Keratinocyte (primary cell): ENCODE data around the gene XK. TPM values are rescaled to one million over a fixed set of nuclear protein-coding genes. Genes with fewer than 3 reads are reported as not detected.

Experiments used
- DNase-seq: peaks from one replicate; pipeline ENCODE4 v3.0.0-alpha.2; 2011; ENCODE audit warnings: low read depth, missing footprints, low spot score
- FAIRE-seq: peaks from 2 replicates; lab custom pipeline; 2011; peaks lifted over from hg19 to GRCh38; lab: Jason Lieb, UNC
- H2AFZ ChIP-seq: 2 replicates; pipeline ENCODE4 v1.6.0; 2012; ENCODE audit warnings: low read length, control low read depth, inconsistent platforms; ENCODE audit not compliant: control insufficient read depth
- H3K27ac ChIP-seq: 2 replicates; pipeline ENCODE4 v1.5.1; 2011; ENCODE audit warnings: low read length; ENCODE audit not compliant: control insufficient read depth, insufficient read depth
- H3K27me3 ChIP-seq: 3 replicates; pipeline ENCODE4 v1.6.0; 2011; ENCODE audit warnings: low read length; ENCODE audit not compliant: control insufficient read depth, insufficient read depth; ENCODE audit errors: extremely low read depth
- H3K36me3 ChIP-seq, 2 experiments: 2 replicates in 1 of 2; 3 replicates in 1 of 2; pipeline ENCODE4 v1.5.1; 2011; ENCODE audit warnings: low read length in 2 of 2, mild to moderate bottlenecking in 1 of 2; ENCODE audit not compliant: control insufficient read depth in 2 of 2, insufficient read depth in 2 of 2; ENCODE audit errors: extremely low read depth in 1 of 2
- H3K4me1 ChIP-seq: 3 replicates; pipeline ENCODE4 v1.5.1; 2011; ENCODE audit warnings: low read length; ENCODE audit not compliant: control insufficient read depth, insufficient read depth; ENCODE audit errors: extremely low read depth
- H3K4me2 ChIP-seq: 3 replicates; pipeline ENCODE4 v1.6.0; 2011; ENCODE audit warnings: low read depth, low read length; ENCODE audit not compliant: control insufficient read depth, insufficient read depth; ENCODE audit errors: extremely low read depth
- H3K4me3 ChIP-seq, 3 experiments: fragments of 200-600 bp in 1 of 3; sonication (generic) in 1 of 3; 2 replicates in 2 of 3; 3 replicates in 1 of 3; pipeline ENCODE4 v1.5.1; 2011 to 2016; ENCODE audit warnings: low read length in 3 of 3, mild to moderate bottlenecking in 3 of 3, control low read depth in 2 of 3, inconsistent platforms in 1 of 3, low read depth in 1 of 3, mixed read lengths in 1 of 3, mixed run types in 1 of 3, moderate library complexity in 1 of 3; ENCODE audit not compliant: control insufficient read depth in 2 of 3, insufficient read depth in 2 of 3; ENCODE audit errors: extremely low read depth in 1 of 3
- H3K79me2 ChIP-seq: 2 replicates; pipeline ENCODE4 v1.6.0; 2012; ENCODE audit warnings: low read length; ENCODE audit not compliant: control insufficient read depth, insufficient read depth
- H3K9ac ChIP-seq: 3 replicates; pipeline ENCODE4 v1.6.0; 2011; ENCODE audit warnings: low read length; ENCODE audit not compliant: control insufficient read depth, insufficient read depth; ENCODE audit errors: extremely low read depth
- H3K9me1 ChIP-seq: 3 replicates; pipeline ENCODE4 v1.6.0; 2011; ENCODE audit warnings: low read length; ENCODE audit not compliant: control insufficient read depth, insufficient read depth; ENCODE audit errors: extremely low read depth
- H3K9me3 ChIP-seq: 2 replicates; pipeline ENCODE4 v1.5.1; 2012; ENCODE audit warnings: low read depth, low read length; ENCODE audit not compliant: control insufficient read depth
- H4K20me1 ChIP-seq: 3 replicates; pipeline ENCODE4 v1.6.0; 2011; ENCODE audit warnings: low read length; ENCODE audit not compliant: control insufficient read depth, insufficient read depth; ENCODE audit errors: extremely low read depth
- EZH2 ChIP-seq: IDR thresholded peaks from one replicate; pipeline ENCODE4 v1.6.1; 2012; ENCODE audit warnings: inconsistent platforms, mild to moderate bottlenecking, low read length, moderate library complexity
- dilution Hi-C: fragments of 300-500 bp; cut with MboI; formaldehyde crosslinking; loops from one replicate; pipeline ENCODE4 v1.7.0; 2020; ENCODE audit warnings: low sequenced_read_pairs; ENCODE audit not compliant: extremely low pct_ligation_motif_present
- polyA plus RNA-seq, 5 experiments: library from polyadenylated mRNA; depleted of rRNA in 3 of 5; stranded (reverse) in 3 of 5; stranded (forward) in 1 of 5; unstranded in 1 of 5; fragments of >200 nt; gene quantifications; 1 replicate in 1 of 5; 2 replicates in 3 of 5; 3 replicates in 1 of 5; pipeline versions ENCODE4 v1.2.1 to v1.2.3, GENCODE V29; 2011 to 2012; ENCODE audit warnings: missing spikeins in 2 of 5, low read depth in 1 of 5, low replicate concordance in 1 of 5
- TF ChIP-seq, protein P1 (sequence below), 3 experiments: IDR thresholded peaks in 1 of 3; conservative IDR thresholded peaks in 1 of 3; optimal IDR thresholded peaks in 1 of 3; 2 replicates in 2 of 3; 3 replicates in 1 of 3; pipeline versions ENCODE3 to v1.5.1; 2011; ENCODE audit warnings: low read length in 3 of 3, mild to moderate bottlenecking in 3 of 3, moderate library complexity in 2 of 3, control low read depth in 1 of 3, inconsistent platforms in 1 of 3; ENCODE audit not compliant: insufficient read depth in 2 of 3; ENCODE audit errors: extremely low read depth in 1 of 3

Gene XK
- polyA plus RNA-seq, 1 donor (not counting 4 experiments of a cell fraction or from before 2014, with no cell fraction given) = 0.17 TPM

GRCh38 chrX:37711991-37712390, 26.4 kb downstream of the XK start:
- FAIRE-seq (no peak), DNase-seq (no peak)
- Histone ChIP-seq H3K4me3 (no peak overlapping the region), H2AFZ (no peak overlapping the region), H3K9me3 (no peaks in the 10 kb centered on the region), H3K27me3 (no peaks in the 10 kb centered on the region), H3K27ac (no peak overlapping the region), H3K9ac (no peak overlapping the region), H3K9me1 (no peaks in the 10 kb centered on the region), H3K4me1 (no peaks in the 10 kb centered on the region), H4K20me1 (no peaks in the 10 kb centered on the region), H3K79me2 (no peaks in the 10 kb centered on the region), H3K4me2 (no peak overlapping the region), H3K36me3 (no peaks in the 10 kb centered on the region)
- dilution Hi-C loops = no loop called here
- TF ChIP-seq, protein P1, sequence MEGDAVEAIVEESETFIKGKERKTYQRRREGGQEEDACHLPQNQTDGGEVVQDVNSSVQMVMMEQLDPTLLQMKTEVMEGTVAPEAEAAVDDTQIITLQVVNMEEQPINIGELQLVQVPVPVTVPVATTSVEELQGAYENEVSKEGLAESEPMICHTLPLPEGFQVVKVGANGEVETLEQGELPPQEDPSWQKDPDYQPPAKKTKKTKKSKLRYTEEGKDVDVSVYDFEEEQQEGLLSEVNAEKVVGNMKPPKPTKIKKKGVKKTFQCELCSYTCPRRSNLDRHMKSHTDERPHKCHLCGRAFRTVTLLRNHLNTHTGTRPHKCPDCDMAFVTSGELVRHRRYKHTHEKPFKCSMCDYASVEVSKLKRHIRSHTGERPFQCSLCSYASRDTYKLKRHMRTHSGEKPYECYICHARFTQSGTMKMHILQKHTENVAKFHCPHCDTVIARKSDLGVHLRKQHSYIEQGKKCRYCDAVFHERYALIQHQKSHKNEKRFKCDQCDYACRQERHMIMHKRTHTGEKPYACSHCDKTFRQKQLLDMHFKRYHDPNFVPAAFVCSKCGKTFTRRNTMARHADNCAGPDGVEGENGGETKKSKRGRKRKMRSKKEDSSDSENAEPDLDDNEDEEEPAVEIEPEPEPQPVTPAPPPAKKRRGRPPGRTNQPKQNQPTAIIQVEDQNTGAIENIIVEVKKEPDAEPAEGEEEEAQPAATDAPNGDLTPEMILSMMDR (optimal IDR thresholded peaks at IDR 0.05 in 1 of 3, IDR thresholded peaks at IDR 0.05 in 1 of 3, conservative IDR thresholded peaks at IDR 0.05 in 1 of 3; ENCODE audit: extremely low read depth in 1 of 3, insufficient read depth in 2 of 3, low read length in 3 of 3) = no peak
- no peak for TF ChIP-seq EZH2

GRCh38 chrX:37712458-37712857, 26.9 kb downstream of the XK start:
- H2AFZ ChIP-seq = no peak overlapping the region
- no peaks in the 10 kb centered on the region for H3K9me1 ChIP-seq
- no peak overlapping the region for H3K4me3 ChIP-seq
- FAIRE-seq (no peak), DNase-seq (no peak)
- H3K4me1 ChIP-seq = no peaks in the 10 kb centered on the region
- H3K27me3 ChIP-seq = no peaks in the 10 kb centered on the region
- H4K20me1 ChIP-seq = no peaks in the 10 kb centered on the region
- no peaks in the 10 kb centered on the region for H3K36me3 ChIP-seq
- TF ChIP-seq, protein P1 (optimal IDR thresholded peaks at IDR 0.05 in 1 of 3, IDR thresholded peaks at IDR 0.05 in 1 of 3, conservative IDR thresholded peaks at IDR 0.05 in 1 of 3; ENCODE audit: extremely low read depth in 1 of 3, insufficient read depth in 2 of 3, low read length in 3 of 3) = no peak
- TF ChIP-seq EZH2 = no peak
- H3K9me3 ChIP-seq = no peaks in the 10 kb centered on the region
- H3K9ac ChIP-seq = no peak overlapping the region
- dilution Hi-C loops = no loop called here
- H3K27ac ChIP-seq = no peak overlapping the region
- no peaks in the 10 kb centered on the region for H3K79me2 ChIP-seq
- H3K4me2 ChIP-seq = no peak overlapping the region
